D341Med (cell line): ENCODE results near the gene SLAIN2.
"Not testable (repeated sequence)": the region's sequence is repeated elsewhere in the genome, so short reads cannot be mapped to it uniquely, and the experiment has no call there.

Experiments
- DNase-seq: peaks from one replicate; pipeline ENCODE4 v3.0.0; 2012; ENCODE audit warnings: low spot score

The SLAIN2 gene

DNA sequence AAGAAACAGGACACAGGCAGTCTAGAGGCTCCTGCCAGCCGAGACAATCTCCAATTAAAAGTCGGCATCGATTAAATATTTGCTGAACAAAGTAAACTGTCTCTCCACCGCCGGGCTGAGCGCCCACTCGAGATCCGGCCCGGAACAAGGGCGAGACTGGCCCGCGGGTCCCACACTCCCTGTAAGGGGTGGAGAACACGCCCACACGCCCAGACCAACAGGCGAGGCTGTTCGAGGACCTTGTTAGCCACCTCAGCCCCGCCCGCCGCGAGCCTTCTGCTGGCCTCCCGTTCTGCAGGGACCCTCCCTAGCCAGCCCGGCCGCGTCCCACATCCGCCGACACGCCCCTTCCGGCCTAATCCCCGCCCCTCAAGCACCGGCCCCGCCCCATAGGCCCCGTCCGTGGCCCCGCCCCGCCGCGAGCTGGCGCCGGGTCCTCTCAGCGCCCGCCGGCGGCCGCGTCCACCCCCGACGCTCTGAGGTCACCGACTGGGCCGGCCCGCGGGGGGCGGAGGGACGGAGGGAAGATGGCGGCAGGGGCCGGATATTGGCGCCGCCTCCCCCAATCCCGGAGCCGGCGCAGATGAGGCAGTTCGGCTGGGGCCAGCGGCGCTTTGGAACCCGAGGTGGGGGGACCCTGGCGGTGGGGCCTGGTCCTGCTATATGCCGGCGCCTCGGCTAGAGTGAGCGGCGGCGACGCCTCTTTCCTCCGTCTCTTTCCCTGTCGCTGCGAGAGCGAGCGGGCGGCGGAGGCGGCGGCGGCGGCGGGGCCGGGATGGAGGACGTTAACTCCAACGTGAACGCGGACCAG lies at the start of gene SLAIN2:
Gene SLAIN2, plus strand, starts transcription at position 565 of the 811 bp plus-strand sequence. Its CDS starts 211 bp downstream, at position 776.
- DNase-seq, result peak; percentile 99

DNA sequence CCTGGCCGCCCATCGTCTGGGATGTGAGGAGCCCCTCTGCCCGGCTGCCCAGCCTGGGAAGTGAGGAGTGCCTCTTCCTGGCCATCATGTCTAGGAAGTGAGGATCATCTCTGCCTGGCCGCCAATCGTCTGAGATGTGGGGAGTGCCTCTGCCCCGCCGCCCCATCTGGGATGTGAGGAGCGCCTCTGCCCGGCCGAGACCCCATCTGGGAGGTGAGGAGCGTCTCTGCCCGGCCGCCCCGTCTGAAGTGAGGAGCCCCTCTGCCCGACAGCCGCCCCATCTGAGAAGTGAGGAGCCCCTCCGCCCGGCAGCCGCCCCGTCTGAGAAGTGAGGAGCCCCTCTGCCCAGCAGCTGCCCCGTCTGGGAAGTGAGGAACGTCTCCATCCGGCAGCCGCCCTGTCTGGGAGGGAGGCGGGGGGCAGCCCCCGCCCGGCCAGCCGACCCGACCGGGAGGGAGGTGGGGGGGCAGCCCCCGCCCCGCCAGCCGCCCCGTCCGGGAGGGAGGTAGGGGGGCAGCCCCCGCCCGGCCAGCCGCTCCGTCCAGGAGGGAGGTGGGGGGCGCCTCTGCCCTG lies 49.0 kb upstream of the SLAIN2 start:
- DNase-seq, result not testable (repeated sequence)

DNA sequence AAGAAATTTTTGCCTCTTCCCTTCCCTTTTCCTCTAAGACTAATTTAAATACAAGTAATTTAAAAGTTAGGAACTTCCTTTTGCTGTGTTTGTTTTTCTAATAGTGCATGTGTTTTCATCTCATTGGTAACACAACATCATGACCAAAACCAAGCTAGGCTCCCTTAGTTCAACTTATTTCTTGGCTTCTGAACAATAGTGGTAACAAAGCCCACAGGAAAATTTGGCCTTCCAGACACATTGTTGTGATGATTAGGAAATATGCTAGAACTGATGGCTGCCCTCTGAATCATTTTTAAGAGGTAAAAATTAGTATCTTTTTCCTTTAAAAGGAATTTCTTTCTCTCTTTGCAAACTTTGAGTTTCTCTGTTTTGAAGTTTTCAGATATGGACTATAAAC lies 46.2 kb upstream of the SLAIN2 start:
- DNase-seq, result no peak

GRCh38 chr4:48296365-48296764 lies 45.0 kb upstream of the SLAIN2 start:
- DNase-seq, result no peak

DNA sequence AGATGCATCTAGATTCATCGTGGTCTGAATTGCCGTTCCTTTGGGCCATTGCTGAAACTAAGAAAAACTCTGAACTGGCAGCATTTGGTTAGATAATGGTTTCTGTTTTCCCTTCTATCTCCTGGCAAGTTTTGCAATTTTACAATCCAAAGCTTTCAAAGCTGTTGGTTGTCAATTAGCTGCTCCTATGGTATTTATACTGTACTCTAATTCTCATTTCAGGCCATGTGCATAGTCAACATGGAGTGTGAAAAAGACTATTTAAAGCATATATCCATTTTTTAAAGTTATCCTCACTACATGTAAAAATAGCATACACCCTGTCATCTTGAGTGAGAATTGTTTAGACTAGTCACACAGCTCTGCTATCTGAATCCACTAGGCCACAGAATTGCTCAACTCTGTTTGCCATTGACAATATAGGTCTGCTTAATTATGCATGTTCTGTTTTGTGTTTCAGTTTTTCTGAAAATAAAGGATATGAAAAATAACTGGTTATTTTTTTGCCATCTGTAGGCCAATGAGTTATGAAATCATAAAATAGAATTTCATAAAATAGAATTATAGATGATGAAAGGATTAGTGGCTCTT lies 44.0 kb upstream of the SLAIN2 start:
- DNase-seq, result no peak

GRCh38 chr4:48299560-48299959 lies 41.8 kb upstream of the SLAIN2 start:
- no peak for DNase-seq

DNA sequence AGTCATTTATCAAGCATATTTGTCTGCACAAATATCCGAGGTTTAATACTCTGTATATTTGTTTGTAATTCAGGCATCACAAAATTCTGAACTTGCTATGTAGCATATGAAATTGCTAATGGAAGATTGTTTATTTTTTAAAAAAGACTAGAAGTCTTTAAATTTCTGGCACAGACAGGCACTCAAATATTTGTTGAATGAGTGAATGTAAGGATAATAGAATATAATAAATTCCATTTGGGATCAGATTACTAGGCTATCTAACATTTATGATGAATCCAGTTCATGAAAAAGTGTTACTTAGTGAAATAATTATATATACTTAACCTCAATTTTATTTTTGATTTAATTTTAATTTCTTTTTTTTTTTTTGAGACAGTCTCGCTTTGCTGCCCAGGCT lies 41.3 kb upstream of the SLAIN2 start:
- no peak for DNase-seq

DNA sequence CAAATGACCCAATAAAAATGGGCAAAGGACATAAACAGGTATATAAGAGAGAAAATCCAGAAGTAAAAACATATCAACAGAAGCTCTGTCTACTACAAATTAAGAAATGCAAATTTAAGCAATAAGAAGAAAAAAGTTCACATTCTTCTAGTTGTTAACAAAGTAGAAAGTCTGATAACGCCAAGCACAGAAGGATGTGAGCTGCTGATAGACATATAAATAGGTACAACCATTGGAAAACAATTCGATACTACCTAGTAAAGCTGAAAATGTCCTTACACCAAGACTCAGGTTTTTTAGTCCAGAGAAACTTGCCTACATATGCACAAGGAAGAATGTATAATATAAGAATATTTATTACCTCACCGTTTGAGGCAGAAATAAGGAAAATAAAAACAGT lies 35.8 kb upstream of the SLAIN2 start:
- DNase-seq, result no peak

- DNase-seq, result no peak
These were observed 33.8 kb upstream of the SLAIN2 start for GRCh38 chr4:48307528-48307927.

GRCh38 chr4:48308901-48309300 lies 32.4 kb upstream of the SLAIN2 start:
- no peak for DNase-seq

- no peak for DNase-seq
These were observed 29.4 kb upstream of the SLAIN2 start for GRCh38 chr4:48311896-48312295.

GRCh38 chr4:48314746-48315145 lies 26.6 kb upstream of the SLAIN2 start:
- not testable (repeated sequence) for DNase-seq

DNA sequence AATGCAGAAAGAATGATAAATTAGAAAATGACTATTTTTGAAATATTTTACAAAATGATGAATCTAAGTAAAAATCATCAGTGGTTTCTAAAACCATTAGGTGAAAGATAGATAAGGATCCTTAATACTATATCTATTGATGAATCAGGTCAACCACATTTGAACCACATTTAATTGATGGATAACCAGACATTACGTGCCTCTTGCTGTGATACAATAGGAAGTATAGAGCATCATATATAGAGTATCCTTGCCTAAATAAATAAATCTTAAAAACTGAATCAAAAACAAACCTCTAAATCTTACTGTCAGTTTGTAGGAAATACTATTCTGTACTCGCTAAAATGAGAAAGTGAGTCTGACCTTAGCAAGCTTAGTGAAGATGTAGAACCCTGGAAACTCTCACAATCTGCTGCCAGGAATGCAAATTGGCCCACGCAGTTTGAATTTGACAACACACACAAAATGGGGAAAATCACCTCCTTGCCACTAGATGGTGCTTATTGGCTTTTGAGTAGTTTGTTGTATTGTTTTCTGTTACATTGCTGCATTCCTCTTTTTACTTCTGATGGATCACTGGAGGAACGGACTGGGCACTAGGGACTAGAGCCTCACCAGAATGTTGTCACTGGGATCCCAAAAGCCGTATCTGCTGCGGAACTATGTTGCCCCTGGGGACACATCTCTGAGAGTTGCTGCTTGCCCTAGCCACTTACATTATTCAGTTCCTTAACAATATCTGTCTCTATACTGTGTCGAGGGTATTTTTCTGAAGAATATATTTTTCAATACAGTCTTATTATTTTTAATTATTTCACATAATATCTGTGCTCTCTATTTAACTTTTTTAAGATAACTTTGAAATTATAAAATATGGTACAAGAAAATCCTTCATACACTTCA lies 25.4 kb upstream of the SLAIN2 start:
- peak; percentile 65 for DNase-seq

GRCh38 chr4:48321312-48321711 lies 20.0 kb upstream of the SLAIN2 start:
- DNase-seq, result no peak

DNA sequence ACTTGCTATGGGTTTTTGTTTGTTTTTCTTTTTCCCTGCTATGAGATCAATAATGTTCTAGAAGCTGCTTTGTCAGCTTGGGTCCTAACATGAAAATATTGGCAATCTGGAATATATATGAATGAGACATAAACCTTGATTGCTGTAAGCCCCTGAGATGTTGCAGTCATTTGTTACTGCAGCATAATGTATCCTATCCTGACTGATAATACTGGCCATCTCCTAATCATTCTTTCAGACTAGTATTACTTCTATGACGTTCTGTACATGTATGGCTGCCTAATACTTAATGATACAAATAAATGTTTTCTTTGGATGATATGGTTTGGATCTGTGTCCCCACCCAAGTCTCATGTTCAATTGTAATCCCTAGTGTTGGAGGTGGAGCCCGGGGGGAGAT lies 19.3 kb upstream of the SLAIN2 start:
- no peak for DNase-seq

DNA sequence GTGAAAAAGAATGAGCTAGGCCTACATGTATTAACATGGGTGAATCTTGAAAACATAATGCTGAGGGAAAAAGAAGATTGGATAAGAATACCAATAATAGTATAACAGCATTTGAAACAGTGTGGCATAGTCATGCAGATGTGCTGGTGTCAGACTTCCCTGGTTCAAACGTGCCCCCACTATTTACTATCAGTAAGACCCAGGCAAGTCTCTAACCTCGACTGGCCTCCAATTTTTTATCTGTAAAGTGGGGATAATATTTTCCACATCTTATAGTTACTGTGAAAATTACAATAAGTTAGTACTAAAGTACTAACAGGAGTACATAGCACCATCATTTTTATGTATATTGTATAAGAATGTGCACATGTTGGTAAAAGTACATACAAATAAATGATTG lies 17.0 kb upstream of the SLAIN2 start:
- no peak for DNase-seq

DNA sequence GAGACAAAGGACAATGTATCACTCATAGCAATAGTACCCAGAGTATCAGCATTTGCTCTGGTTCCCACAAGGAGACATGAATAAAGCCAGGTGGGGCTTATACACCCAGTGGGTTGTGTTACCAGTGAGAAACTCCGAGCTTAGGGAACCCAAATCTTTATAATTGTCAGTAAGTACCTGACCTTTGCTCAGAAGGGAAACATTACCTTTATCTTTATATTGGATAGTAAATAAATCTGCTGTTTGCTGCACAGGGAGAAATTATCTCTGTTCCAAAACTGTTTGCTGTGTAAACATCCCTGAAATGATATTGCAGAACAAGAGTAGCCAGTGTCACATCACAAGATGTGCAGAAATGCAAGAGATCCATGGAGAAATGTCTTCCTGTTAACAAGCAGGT lies 12.1 kb upstream of the SLAIN2 start:
- DNase-seq, result no peak

DNA sequence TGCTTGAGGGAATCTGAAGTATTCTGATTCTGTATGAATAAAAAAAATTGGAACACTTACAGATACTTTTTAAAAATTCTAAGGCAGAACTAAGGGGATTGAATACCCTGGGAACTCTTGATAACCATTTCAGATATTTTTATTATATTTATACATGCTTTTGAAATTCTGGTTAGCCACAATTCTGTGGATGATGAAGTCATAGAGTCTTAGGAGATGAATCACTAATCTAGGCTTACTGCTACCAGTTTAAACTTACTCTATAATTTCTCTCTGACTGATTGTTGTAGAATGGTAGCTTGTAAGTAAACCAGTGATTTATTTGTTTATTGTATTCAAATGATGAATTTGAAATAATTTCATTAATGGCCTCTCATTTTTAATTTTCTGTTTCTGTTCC lies 11.4 kb upstream of the SLAIN2 start:
- DNase-seq, result no peak

- DNase-seq, result no peak
These were observed 9.6 kb upstream of the SLAIN2 start for GRCh38 chr4:48331577-48332330.

DNA sequence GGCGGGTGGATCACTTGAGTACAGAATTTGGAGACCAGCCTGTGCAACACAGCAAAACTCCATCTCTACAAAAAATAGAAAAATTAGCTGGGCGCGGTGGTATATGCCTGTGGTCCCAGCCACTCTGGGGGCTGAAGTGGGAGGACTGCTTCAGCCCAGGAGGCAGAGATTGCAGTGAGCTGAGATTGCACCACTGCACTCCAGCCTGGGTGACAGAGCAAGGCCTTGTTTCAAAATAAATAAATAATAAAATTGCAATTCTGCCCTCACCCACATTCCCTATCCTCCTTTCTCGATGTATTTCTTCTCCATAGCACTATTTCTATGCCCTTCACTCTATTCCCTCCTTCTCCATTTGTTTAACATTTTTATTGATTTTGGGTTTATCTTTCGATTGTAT lies 8.7 kb upstream of the SLAIN2 start:
- DNase-seq, result no peak

DNA sequence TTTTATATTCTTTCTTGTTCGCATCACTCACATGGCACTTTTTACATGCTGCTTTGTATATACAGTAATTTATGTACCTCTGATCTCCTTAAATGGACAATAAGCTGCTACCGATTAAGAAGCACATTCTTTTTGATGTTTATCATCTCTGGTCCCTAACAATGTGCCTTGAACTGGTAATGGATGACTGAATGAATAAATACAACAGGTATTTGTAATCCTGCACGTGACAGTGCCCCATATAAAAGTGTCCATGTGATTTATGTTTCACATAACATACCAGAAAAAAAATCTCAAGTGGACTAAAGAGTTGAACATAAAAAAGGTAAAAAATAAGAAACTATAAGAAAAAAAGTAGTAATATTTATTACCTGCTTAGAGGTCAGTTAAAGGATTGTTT lies 7.7 kb upstream of the SLAIN2 start:
- DNase-seq, result no peak

- DNase-seq, result no peak
These were observed 7.1 kb upstream of the SLAIN2 start for GRCh38 chr4:48334236-48334635.
